ENCODE results near the gene ZMIZ1. TPM values are rescaled to one million over a fixed set of nuclear protein-coding genes. Genes with fewer than 3 reads are reported as not detected.

Gene ZMIZ1
- total RNA-seq, 1 experiment from 2014 or later = 34.2 TPM

DNA sequence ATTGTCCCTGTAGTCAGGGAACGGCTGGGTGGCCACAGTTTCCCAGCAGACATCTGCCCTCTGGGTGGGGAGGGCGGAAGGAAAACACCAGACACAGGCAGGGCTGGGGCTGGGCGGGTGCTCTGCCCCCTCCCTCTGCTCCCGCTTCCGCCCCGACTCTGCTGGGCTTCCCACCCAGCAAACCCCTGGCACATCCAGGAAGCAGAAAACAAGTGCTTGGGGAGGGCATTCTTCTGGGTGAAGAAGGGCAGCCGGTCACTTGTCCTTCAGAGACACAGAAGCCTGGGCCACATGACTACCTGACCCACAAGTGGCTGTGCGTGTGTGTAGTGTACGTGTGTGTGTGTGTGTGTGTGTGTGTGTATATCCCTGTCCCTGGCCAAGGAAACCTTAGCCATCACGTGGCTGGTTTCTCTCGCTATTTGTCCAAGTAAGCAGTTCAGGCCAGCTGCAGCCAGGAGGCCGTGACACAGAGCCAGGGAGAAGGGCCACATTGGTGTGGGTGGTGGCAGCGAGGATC is 77.9 kb downstream of the ZMIZ1 start:
- DNase-seq (ENCODE audit: low read depth, low spot score) = no peak
- BruUV-seq (replicated peaks) = no TSS peak
- no peak for TF ChIP-seq SIN3A (IDR thresholded peaks at IDR 0.05; ENCODE audit: borderline replicate concordance, insufficient read depth, low read depth, low read length)
- TF ChIP-seq POLR2AphosphoS5 (IDR thresholded peaks at IDR 0.05; ENCODE audit: low read depth, low read length) = no peak
- no peak for TF ChIP-seq CTCF (IDR thresholded peaks at IDR 0.05)
- TF ChIP-seq TCF7L2 (IDR thresholded peaks at IDR 0.05; ENCODE audit: low read depth, low read length) = no peak
- no peak for TF ChIP-seq REST (IDR thresholded peaks at IDR 0.05; ENCODE audit: insufficient read depth in 1 of 2, low read depth in 2 of 2, low read length in 1 of 2)
- H3K27ac ChIP-seq (ENCODE audit: low read length) = no peak overlapping the region
- H3K9me3 ChIP-seq (ENCODE audit: control insufficient read depth, insufficient read depth, low read depth, low read length) = no peaks in the 10 kb centered on the region
- H3K36me3 ChIP-seq (ENCODE audit: control insufficient read depth, insufficient read depth, low read length) = no peaks in the 10 kb centered on the region
- peaks cover 28% of the 10 kb centered on the region for H3K4me1 ChIP-seq (ENCODE audit: control insufficient read depth, insufficient read depth, low read length)
- ChIA-PET POLR2A (no interaction called here), CTCF (no interaction called here)
- no peak overlapping the region for H3K4me3 ChIP-seq (ENCODE audit: low read depth in 2 of 2, low read length in 2 of 2)
- no peaks in the 10 kb centered on the region for H3K27me3 ChIP-seq (ENCODE audit: control insufficient read depth, insufficient read depth, low read length)
- no peak for ATAC-seq
- intact Hi-C loops (cut with micrococcal nuclease; ENCODE audit: unreplicated experiment) = no loop called here
- in situ Hi-C loops (cut with HindIII; ENCODE audit: low pct_unique_long_range_greater_than_20kb, low sequenced_read_pairs) = no loop called here

DNA sequence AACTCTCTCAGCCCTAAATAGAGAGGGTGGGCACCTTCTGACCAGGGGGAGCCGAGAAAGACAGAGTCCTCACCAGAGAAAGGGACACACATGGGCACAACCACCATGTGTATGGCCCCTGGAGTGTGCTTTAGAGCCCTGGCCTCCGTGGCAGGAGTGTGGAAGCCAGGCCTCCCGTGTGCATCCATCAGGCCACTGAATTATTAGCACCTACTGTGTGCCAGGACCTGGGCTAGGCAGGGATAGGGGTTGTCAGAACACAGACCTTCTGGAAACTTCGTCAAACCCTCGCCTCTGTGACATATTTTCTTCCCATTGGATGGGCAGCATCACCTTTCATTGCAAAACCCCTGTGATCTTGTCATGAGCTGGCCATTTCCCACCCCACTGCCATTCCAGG is 78.5 kb downstream of the ZMIZ1 start:
- no peak overlapping the region for H3K27ac ChIP-seq (ENCODE audit: low read length)
- H3K27me3 ChIP-seq (ENCODE audit: control insufficient read depth, insufficient read depth, low read length) = no peaks in the 10 kb centered on the region
- H3K36me3 ChIP-seq (ENCODE audit: control insufficient read depth, insufficient read depth, low read length) = no peaks in the 10 kb centered on the region
- POLR2A ChIA-PET = no interaction called here
- intact Hi-C loops (cut with micrococcal nuclease; ENCODE audit: unreplicated experiment) (no loop called here), in situ Hi-C loops (cut with HindIII; ENCODE audit: low pct_unique_long_range_greater_than_20kb, low sequenced_read_pairs) (no loop called here)
- H3K4me3 ChIP-seq (ENCODE audit: low read depth in 2 of 2, low read length in 2 of 2) = no peak overlapping the region
- H3K9me3 ChIP-seq (ENCODE audit: control insufficient read depth, insufficient read depth, low read depth, low read length) = no peaks in the 10 kb centered on the region
- TF ChIP-seq TCF7L2 (IDR thresholded peaks at IDR 0.05; ENCODE audit: low read depth, low read length) (no peak), POLR2AphosphoS5 (IDR thresholded peaks at IDR 0.05; ENCODE audit: low read depth, low read length) (no peak), SIN3A (IDR thresholded peaks at IDR 0.05; ENCODE audit: borderline replicate concordance, insufficient read depth, low read depth, low read length) (no peak), REST (IDR thresholded peaks at IDR 0.05; ENCODE audit: insufficient read depth in 1 of 2, low read depth in 2 of 2, low read length in 1 of 2) (no peak), CTCF (IDR thresholded peaks at IDR 0.05) (no peak)
- BruUV-seq (replicated peaks) = no TSS peak
- DNase-seq (ENCODE audit: low read depth, low spot score) (no peak), ATAC-seq (no peak)
- CTCF ChIA-PET = no interaction called here
- H3K4me1 ChIP-seq (ENCODE audit: control insufficient read depth, insufficient read depth, low read length) = peaks cover 33% of the 10 kb centered on the region
